ENCODE results near the gene ECM1. TPM values are rescaled to one million over a fixed set of nuclear protein-coding genes. Genes with fewer than 3 reads are reported as not detected.

ECM1 gene
- total RNA-seq, 1 experiment from 2014 or later, result 0.95 TPM

DNA sequence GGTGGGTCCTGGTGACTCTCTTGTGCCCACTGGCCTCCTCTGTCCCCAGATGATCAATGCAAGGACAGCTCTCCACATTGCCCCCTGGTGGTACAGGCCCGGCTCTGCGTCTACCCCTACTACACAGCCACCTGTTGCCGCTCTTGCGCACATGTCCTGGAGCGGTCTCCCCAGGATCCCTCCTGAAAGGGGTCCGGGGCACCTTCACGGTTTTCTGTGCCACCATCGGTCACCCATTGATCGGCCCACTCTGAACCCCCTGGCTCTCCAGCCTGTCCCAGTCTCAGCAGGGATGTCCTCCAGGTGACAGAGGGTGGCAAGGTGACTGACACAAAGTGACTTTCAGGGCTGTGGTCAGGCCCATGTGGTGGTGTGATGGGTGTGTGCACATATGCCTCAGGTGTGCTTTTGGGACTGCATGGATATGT lies 52.1 kb downstream of the ECM1 start:
- peak; percentile 81 to 84 for DNase-seq
- TF ChIP-seq, protein P1, sequence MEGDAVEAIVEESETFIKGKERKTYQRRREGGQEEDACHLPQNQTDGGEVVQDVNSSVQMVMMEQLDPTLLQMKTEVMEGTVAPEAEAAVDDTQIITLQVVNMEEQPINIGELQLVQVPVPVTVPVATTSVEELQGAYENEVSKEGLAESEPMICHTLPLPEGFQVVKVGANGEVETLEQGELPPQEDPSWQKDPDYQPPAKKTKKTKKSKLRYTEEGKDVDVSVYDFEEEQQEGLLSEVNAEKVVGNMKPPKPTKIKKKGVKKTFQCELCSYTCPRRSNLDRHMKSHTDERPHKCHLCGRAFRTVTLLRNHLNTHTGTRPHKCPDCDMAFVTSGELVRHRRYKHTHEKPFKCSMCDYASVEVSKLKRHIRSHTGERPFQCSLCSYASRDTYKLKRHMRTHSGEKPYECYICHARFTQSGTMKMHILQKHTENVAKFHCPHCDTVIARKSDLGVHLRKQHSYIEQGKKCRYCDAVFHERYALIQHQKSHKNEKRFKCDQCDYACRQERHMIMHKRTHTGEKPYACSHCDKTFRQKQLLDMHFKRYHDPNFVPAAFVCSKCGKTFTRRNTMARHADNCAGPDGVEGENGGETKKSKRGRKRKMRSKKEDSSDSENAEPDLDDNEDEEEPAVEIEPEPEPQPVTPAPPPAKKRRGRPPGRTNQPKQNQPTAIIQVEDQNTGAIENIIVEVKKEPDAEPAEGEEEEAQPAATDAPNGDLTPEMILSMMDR (IDR thresholded peaks at IDR 0.05; ENCODE audit: insufficient read depth in 1 of 2, low read depth in 1 of 2, low read length in 1 of 2, severe bottlenecking in 1 of 2, unreplicated experiment in 1 of 2), result peak; percentile 87 to 95
- Mint-ChIP-seq H3K4me1 (ENCODE audit: low read depth, unreplicated experiment) (peaks cover 27% of the 10 kb centered on the region), H3K9me3 (ENCODE audit: unreplicated experiment) (no peaks in the 10 kb centered on the region), H3K27ac (ENCODE audit: unreplicated experiment) (no peak overlapping the region), H3K4me3 (ENCODE audit: unreplicated experiment) (no peak overlapping the region), H3K27me3 (ENCODE audit: insufficient read depth, unreplicated experiment) (no peaks in the 10 kb centered on the region), H3K36me3 (ENCODE audit: insufficient read depth, unreplicated experiment) (peaks cover 33% of the 10 kb centered on the region)
- BruUV-seq (replicated peaks), result no TSS peak
- intact Hi-C loops (cut with micrococcal nuclease; ENCODE audit: unreplicated experiment), result loop anchor here (1.0 to 10.0 kb wide), 4 partner anchors 8 to 445 kb away; partner anchors contain the start of genes CERS2, GOLPH3L, MINDY1 and PRUNE1
- ChIA-PET POLR2A (interaction anchor here (1.4 to 2.3 kb wide), 2 partner anchors 8 to 20 kb away, joined by 4 to 8 read pairs; partner anchors contain the start of gene MCL1), CTCF (interaction anchor here (0.5 to 6.2 kb wide), 15 partner anchors 8 to 255 kb away, joined by 3 to 51 read pairs (median 5); partner anchors contain the start of genes ENSA, FALEC, GOLPH3L and MCL1)
- no peaks in the 10 kb centered on the region; the same call in 1 of the 2 replicates for H3K36me3 ChIP-seq (ENCODE audit: control insufficient read depth, insufficient read depth, low read length)
- no peaks in the 10 kb centered on the region for H3K27me3 ChIP-seq (replicated peaks; ENCODE audit: control insufficient read depth, insufficient read depth, low read length)
- no peak overlapping the region for H3K4me3 ChIP-seq (ENCODE audit: low read depth, low read length)
- H3K4me1 ChIP-seq, result peaks cover 29% of the 10 kb centered on the region
- H3K9me3 ChIP-seq, result no peaks in the 10 kb centered on the region

DNA sequence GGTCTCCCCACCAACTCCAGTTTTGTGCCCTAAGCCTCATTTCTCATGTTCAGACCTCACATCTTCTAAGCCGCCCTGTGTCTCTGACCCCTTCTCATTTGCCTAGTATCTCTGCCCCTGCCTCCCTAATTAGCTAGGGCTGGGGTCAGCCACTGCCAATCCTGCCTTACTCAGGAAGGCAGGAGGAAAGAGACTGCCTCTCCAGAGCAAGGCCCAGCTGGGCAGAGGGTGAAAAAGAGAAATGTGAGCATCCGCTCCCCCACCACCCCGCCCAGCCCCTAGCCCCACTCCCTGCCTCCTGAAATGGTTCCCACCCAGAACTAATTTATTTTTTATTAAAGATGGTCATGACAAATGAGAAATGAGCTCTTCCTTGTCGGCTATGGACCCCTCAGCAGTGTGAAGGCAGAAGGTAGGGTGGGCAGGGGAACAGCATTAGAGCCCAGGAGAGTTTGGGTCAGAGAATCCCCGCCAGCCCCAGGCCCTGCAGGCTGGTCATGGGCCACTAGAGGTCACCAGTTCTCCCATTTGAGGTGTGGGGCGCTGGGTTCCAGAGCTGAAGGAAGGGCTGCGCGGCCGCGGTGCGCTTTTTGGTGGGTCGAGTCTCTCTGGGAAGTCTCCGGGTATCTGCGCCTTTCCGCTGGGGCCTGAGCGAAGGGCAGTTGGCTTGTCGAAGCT lies 52.8 kb downstream of the ECM1 start:
- H3K27me3 ChIP-seq (replicated peaks; ENCODE audit: control insufficient read depth, insufficient read depth, low read length), result no peaks in the 10 kb centered on the region
- peak overlapping the region; percentile 46 for H3K4me3 ChIP-seq (ENCODE audit: low read depth, low read length)
- Mint-ChIP-seq H3K4me3 (ENCODE audit: unreplicated experiment) (peak overlapping the region; percentile 80), H3K4me1 (ENCODE audit: low read depth, unreplicated experiment) (peaks cover 27% of the 10 kb centered on the region), H3K9me3 (ENCODE audit: unreplicated experiment) (no peaks in the 10 kb centered on the region), H3K27me3 (ENCODE audit: insufficient read depth, unreplicated experiment) (no peaks in the 10 kb centered on the region), H3K36me3 (ENCODE audit: insufficient read depth, unreplicated experiment) (peaks cover 35% of the 10 kb centered on the region), H3K27ac (ENCODE audit: unreplicated experiment) (peak overlapping the region; percentile 95)
- BruUV-seq (replicated peaks), result TSS peak; percentile 52
- TF ChIP-seq, protein P1 (IDR thresholded peaks at IDR 0.05; ENCODE audit: insufficient read depth in 1 of 2, low read depth in 1 of 2, low read length in 1 of 2, severe bottlenecking in 1 of 2, unreplicated experiment in 1 of 2), result peak; percentile 86 to 88
- peak; percentile 89 to 92 for DNase-seq
- POLR2A ChIA-PET, result interaction anchor here (0.5 to 5.6 kb wide), 9 partner anchors 9 to 315 kb away, joined by 3 to 152 read pairs (median 6); partner anchors contain the start of genes ADAMTSL4, ENSA, GOLPH3L and MCL1
- H3K36me3 ChIP-seq (ENCODE audit: control insufficient read depth, insufficient read depth, low read length), result no peaks in the 10 kb centered on the region; the same call in 1 of the 2 replicates
- CTCF ChIA-PET, result interaction anchor here (0.6 to 6.2 kb wide), 25 partner anchors 8 to 265 kb away, joined by 3 to 51 read pairs (median 5); partner anchors contain the start of genes ADAMTSL4, ENSA, FALEC and GOLPH3L
- intact Hi-C loops (cut with micrococcal nuclease; ENCODE audit: unreplicated experiment), result loop anchor here (1.0 to 10.0 kb wide), 5 partner anchors 8 to 444 kb away; partner anchors contain the start of genes CERS2, GOLPH3L, MINDY1 and PRUNE1
- H3K9me3 ChIP-seq, result no peaks in the 10 kb centered on the region
- H3K4me1 ChIP-seq, result peaks cover 29% of the 10 kb centered on the region

Data from Caco-2 (cell line).